ENCODE measurements around the gene THSD7A.

Gene THSD7A

GRCh38 chr7:11638011-11638774 lies 193.8 kb downstream of the THSD7A start:
- DNase-seq (ENCODE audit: low read depth): peak; percentile 48

- DNase-seq (ENCODE audit: low read depth): no peak
Measured at GRCh38 chr7:11636274-11636673, 195.7 kb downstream of the THSD7A start.

GRCh38 chr7:11633310-11633709 lies 198.7 kb downstream of the THSD7A start:
- no peak for DNase-seq (ENCODE audit: low read depth)

GRCh38 chr7:11630355-11630754 lies 201.6 kb downstream of the THSD7A start:
- no peak for DNase-seq (ENCODE audit: low read depth)

GRCh38 chr7:11625669-11626068 lies 206.3 kb downstream of the THSD7A start:
- DNase-seq (ENCODE audit: low read depth): peak; percentile 29

- peak; percentile 15 for DNase-seq (ENCODE audit: low read depth)
Measured at GRCh38 chr7:11623093-11623678, 208.8 kb downstream of the THSD7A start.

GRCh38 chr7:11620406-11621253 lies 211.4 kb downstream of the THSD7A start:
- no peak for DNase-seq (ENCODE audit: low read depth)

- DNase-seq (ENCODE audit: low read depth): no peak
Measured at GRCh38 chr7:11616466-11616865, 215.5 kb downstream of the THSD7A start.

- DNase-seq (ENCODE audit: low read depth): no peak
Measured at GRCh38 chr7:11615174-11615573, 216.8 kb downstream of the THSD7A start.

- no peak for DNase-seq (ENCODE audit: low read depth)
Measured at GRCh38 chr7:11613292-11613930, 218.6 kb downstream of the THSD7A start.

- no peak for DNase-seq (ENCODE audit: low read depth)
Measured at GRCh38 chr7:11612737-11613136, 219.3 kb downstream of the THSD7A start.

- DNase-seq (ENCODE audit: low read depth): no peak
Measured at GRCh38 chr7:11609096-11609670, 222.8 kb downstream of the THSD7A start.

- DNase-seq (ENCODE audit: low read depth): no peak
Measured at GRCh38 chr7:11607686-11608085, 224.3 kb downstream of the THSD7A start.

GRCh38 chr7:11605749-11606148 lies 226.2 kb downstream of the THSD7A start:
- DNase-seq (ENCODE audit: low read depth): no peak

GRCh38 chr7:11604505-11604904 lies 227.5 kb downstream of the THSD7A start:
- DNase-seq (ENCODE audit: low read depth): peak; percentile 38

GRCh38 chr7:11601761-11602160 lies 230.2 kb downstream of the THSD7A start:
- no peak for DNase-seq (ENCODE audit: low read depth)

GRCh38 chr7:11593322-11593721 lies 238.7 kb downstream of the THSD7A start:
- DNase-seq (ENCODE audit: low read depth): no peak

GRCh38 chr7:11592699-11593098 lies 239.3 kb downstream of the THSD7A start:
- peak; percentile 47 for DNase-seq (ENCODE audit: low read depth)

- no peak for DNase-seq (ENCODE audit: low read depth)
Measured at GRCh38 chr7:11591943-11592342, 240.1 kb downstream of the THSD7A start.

GRCh38 chr7:11591055-11591633 lies 240.9 kb downstream of the THSD7A start:
- DNase-seq (ENCODE audit: low read depth): no peak

- no peak for DNase-seq (ENCODE audit: low read depth)
Measured at GRCh38 chr7:11589251-11589650, 242.7 kb downstream of the THSD7A start.

GRCh38 chr7:11587814-11588213 lies 244.2 kb downstream of the THSD7A start:
- DNase-seq (ENCODE audit: low read depth): no peak
